Measurements from ENCODE around the gene SMAD5.

Gene SMAD5

DNA sequence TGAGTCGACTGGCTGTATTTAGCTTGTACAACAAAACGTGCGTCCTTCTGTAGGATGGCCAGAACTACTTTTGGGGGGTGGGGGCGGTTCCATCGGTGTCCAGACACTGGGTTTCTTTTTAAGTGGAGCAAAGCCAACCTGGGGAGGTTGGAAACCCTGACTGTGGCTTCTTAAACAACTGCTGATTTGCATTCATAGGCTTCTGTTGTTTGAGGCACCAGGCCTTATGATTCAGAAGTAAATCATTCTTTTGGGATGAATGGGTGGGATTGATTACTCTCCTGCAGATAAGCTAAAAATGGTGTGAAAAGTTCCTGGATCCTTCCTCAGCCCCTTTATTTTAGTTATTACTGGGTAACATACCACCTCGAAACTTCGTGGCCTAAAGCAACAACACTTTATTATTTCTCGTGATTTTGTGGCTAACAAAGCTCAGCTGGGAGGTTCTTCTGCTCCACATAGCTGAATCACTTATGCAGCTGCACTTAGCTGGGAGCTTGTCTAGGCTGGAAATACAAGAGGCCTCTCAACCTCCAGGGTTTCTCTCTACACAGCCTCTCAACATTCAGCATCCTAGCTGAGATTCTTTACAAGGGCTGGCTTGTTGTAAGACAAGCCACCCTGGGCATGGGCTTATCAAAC lies 72.5 kb downstream of the SMAD5 start:
- TF ChIP-seq, protein P1, sequence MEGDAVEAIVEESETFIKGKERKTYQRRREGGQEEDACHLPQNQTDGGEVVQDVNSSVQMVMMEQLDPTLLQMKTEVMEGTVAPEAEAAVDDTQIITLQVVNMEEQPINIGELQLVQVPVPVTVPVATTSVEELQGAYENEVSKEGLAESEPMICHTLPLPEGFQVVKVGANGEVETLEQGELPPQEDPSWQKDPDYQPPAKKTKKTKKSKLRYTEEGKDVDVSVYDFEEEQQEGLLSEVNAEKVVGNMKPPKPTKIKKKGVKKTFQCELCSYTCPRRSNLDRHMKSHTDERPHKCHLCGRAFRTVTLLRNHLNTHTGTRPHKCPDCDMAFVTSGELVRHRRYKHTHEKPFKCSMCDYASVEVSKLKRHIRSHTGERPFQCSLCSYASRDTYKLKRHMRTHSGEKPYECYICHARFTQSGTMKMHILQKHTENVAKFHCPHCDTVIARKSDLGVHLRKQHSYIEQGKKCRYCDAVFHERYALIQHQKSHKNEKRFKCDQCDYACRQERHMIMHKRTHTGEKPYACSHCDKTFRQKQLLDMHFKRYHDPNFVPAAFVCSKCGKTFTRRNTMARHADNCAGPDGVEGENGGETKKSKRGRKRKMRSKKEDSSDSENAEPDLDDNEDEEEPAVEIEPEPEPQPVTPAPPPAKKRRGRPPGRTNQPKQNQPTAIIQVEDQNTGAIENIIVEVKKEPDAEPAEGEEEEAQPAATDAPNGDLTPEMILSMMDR (IDR thresholded peaks at IDR 0.05; ENCODE audit: insufficient read depth, low read depth, low read length, missing control alignments) = no peak
- no peak overlapping the region for H3K4me3 ChIP-seq (ENCODE audit: low read depth, low read length)
- DNase-seq (ENCODE audit: low read depth) = no peak

DNA sequence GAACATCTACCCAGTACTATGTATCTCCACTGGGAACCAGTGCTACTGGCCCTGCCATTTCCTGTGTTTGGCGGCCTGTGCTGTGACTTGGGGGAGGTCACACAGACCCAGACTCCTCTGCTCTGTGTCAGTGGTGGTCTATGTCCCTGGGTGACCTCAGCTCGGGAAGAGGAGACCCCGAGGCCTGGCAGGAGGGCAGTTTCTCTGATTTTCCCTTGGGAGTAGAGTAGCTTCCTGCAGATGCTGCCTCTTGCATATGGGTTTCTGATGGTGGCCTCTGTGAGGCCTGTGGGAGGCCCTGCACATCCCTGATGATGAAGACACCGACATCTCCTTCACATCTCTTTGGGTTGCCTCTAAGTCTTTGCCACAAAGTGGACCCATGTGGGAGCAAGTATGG lies 73.3 kb downstream of the SMAD5 start:
- no peak overlapping the region for H3K4me3 ChIP-seq (ENCODE audit: low read depth, low read length)
- TF ChIP-seq, protein P1 (IDR thresholded peaks at IDR 0.05; ENCODE audit: insufficient read depth, low read depth, low read length, missing control alignments) = no peak
- DNase-seq (ENCODE audit: low read depth) = no peak

DNA sequence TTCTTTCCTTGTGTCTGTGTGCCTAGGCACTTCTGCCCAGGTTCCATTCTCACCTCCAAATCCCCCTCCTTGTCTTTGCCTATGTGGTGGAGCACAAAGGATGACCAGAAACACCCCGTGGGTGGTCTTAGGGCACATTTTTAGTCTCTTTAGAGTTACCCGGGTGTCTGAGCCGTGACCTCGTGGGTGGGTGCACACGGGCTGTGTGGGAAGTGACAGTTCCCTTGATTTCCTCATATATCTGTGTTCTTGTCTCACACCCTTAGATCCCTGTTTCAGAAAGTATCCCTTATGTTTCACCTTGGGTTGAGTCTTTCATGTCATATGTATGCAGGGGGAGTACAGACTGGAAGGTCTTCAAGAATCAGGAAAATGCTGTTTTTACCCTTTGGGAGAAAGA lies 73.7 kb downstream of the SMAD5 start:
- TF ChIP-seq, protein P1 (IDR thresholded peaks at IDR 0.05; ENCODE audit: insufficient read depth, low read depth, low read length, missing control alignments) = no peak
- no peak for DNase-seq (ENCODE audit: low read depth)
- no peak overlapping the region for H3K4me3 ChIP-seq (ENCODE audit: low read depth, low read length)

DNA sequence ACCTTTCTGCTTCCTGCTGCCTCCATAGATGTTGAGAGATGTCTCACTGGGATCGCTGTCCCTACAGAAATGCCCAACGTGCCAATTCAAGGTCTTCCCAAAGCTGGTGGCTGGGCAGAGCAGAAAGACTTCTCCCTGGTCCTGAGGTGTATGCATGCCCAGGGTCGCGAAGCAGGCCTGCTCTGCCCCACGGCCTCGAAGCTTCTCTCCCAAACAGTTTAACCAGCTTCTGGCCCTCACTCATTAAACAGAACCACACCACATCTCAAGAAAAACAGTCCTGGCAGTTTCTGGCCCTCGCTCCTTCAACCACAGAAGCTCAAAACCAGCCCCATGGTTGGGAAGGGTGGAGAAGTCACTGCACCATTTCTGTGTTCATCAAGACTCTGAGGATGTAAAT lies 75.0 kb downstream of the SMAD5 start:
- TF ChIP-seq, protein P1 (IDR thresholded peaks at IDR 0.05; ENCODE audit: insufficient read depth, low read depth, low read length, missing control alignments) = no peak
- no peak for DNase-seq (ENCODE audit: low read depth)
- H3K4me3 ChIP-seq (ENCODE audit: low read depth, low read length) = no peak overlapping the region

DNA sequence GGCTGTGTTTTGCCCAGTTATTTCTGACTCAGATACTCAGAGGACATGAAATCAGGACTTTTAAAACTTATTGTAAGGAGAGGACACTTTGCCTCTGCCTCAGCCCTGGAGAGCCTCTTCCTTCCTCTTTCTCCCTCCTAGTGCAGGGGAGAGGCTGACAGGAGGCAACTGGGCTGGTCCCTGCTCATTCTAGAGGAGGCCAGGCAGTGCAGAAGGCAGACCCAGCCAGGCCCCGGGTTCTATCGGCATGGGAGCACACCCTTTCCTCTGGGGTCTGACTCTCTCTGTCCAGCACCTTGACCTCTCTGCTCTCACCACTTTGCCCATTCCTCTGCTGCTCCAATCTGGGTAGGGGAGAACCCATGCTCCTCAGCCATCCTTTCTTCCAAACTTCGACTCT lies 76.3 kb downstream of the SMAD5 start:
- H3K4me3 ChIP-seq (ENCODE audit: low read depth, low read length) = no peak overlapping the region
- no peak for DNase-seq (ENCODE audit: low read depth)
- TF ChIP-seq, protein P1 (IDR thresholded peaks at IDR 0.05; ENCODE audit: insufficient read depth, low read depth, low read length, missing control alignments) = no peak

DNA sequence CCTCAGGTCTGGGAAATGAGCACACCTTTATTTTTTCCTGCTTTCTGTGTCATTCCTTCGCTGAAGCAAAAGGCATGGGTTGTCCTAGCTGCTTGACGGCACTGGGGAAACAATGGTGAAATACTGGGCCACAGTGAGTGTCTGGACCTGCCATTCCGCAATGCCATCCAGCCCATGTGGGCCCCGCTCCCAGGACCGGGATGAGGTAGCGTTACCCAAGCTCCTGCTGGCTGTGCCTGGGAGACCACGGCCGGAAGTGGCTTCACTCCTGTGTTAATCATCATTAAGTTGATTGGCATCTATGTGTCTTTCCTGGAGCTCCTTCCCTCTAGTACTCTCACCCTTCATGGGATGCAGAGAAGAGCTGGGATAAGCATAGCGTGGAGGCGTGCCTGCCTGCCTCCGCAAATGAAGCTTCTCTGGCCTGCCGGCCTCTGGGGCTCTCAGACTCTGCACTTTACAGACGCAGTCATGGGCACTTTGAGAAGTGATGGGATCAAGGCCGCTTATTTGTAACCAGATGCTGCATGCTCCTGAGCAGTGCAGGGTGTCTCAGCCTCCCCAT lies 76.8 kb downstream of the SMAD5 start:
- no peak for DNase-seq (ENCODE audit: low read depth)
- TF ChIP-seq, protein P1 (IDR thresholded peaks at IDR 0.05; ENCODE audit: insufficient read depth, low read depth, low read length, missing control alignments) = no peak
- no peak overlapping the region for H3K4me3 ChIP-seq (ENCODE audit: low read depth, low read length)

DNA sequence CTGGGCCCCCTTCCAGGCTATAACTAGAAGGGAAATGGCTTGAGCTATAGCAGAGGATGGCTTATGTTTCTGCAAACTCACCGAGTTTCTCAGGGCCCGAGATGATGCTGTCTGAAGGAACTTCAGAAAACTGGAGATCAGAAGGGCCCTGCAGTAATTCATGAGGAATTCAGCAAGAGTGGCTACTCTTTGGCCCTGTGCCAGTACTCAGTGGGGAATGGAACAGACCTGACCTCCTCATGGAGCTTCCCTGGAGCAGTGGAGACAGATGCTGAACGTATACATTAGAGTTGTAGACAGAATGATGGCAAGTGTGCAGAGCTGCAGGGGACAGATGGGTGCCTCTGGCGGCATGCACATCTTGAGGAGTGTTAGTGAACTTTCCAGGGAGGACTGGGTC lies 77.6 kb downstream of the SMAD5 start:
- no peak for DNase-seq (ENCODE audit: low read depth)
- TF ChIP-seq, protein P1 (IDR thresholded peaks at IDR 0.05; ENCODE audit: insufficient read depth, low read depth, low read length, missing control alignments) = no peak
- no peak overlapping the region for H3K4me3 ChIP-seq (ENCODE audit: low read depth, low read length)

Data from GM12865 (cell line).